Activated CD8-positive, alpha-beta T cell treated with anti-CD3 and anti-CD28 coated beads for 36 hours (primary cell): ENCODE results near the gene CD300LG. TPM values are rescaled to one million over a fixed set of nuclear protein-coding genes. Genes with fewer than 3 reads are reported as not detected.
"Not testable (repeated sequence)": the region's sequence is repeated elsewhere in the genome, so short reads cannot be mapped to it uniquely, and the experiment has no call there.

Source experiments
- ATAC-seq: fragments of 200-7000 bp; cut with Tn5 transposase; one replicate; pipeline ENCODE4 v1.10.0; 2021; ENCODE audit warnings: mild to moderate bottlenecking, moderate library complexity
- CTCF ChIA-PET: fragments of 350-600 bp; sonication (Branson Sonifier 250); formaldehyde crosslinking; loops from one replicate; lab custom pipeline; 2021; ENCODE audit warnings: antibody characterized with exemption; lab: Charles Lee
- POLR2A ChIA-PET: fragments of 350-600 bp; sonication (Branson Sonifier 250); formaldehyde crosslinking; loops from one replicate; lab custom pipeline; 2021; ENCODE audit warnings: antibody characterized with exemption; lab: Charles Lee
- DNase-seq: peaks from one replicate; pipeline ENCODE4 v3.0.0-alpha.2; 2020
- H3K27ac Mint-ChIP-seq: one replicate; pipeline ENCODE4 v1.8.0; 2021; ENCODE audit warnings: mild to moderate bottlenecking, mixed read lengths
- H3K27me3 Mint-ChIP-seq: one replicate; pipeline ENCODE4 v1.8.0; 2021; ENCODE audit warnings: mixed read lengths
- H3K36me3 Mint-ChIP-seq: one replicate; pipeline ENCODE4 v1.8.0; 2021; ENCODE audit warnings: low read depth, mixed read lengths
- H3K4me1 Mint-ChIP-seq: one replicate; pipeline ENCODE4 v1.8.0; 2021; ENCODE audit warnings: low read depth, mixed read lengths
- H3K4me3 Mint-ChIP-seq: one replicate; pipeline ENCODE4 v1.8.0; 2021; ENCODE audit warnings: mild to moderate bottlenecking, moderate library complexity, mixed read lengths
- H3K9me3 Mint-ChIP-seq: one replicate; pipeline ENCODE4 v1.8.0; 2021; ENCODE audit warnings: mixed read lengths
- CTCF ChIP-seq: fragments of 200-600 bp; IDR thresholded peaks from one replicate; pipeline ENCODE4 v1.8.0; 2022; ENCODE audit warnings: antibody characterized with exemption, mild to moderate bottlenecking
- intact Hi-C: fragments of 100-400 bp; cut with micrococcal nuclease; formaldehyde crosslinking; loops from one replicate; pipeline ENCODE4 v1.10.0; 2022
- total RNA-seq, 2 experiments: library from RNA; stranded (reverse); gene quantifications; one replicate each; pipeline ENCODE4 v1.2.3, GENCODE V29; 2021

CD300LG gene
- total RNA-seq, 2 experiments from 2014 or later: not detected

GRCh38 chr17:43864161-43864984 lies 17.4 kb downstream of the CD300LG start:
- no peak overlapping the region for H3K4me3 Mint-ChIP-seq
- ChIA-PET POLR2A (no interaction called here), CTCF (interaction anchor here (1.5 kb wide), 1 partner anchor 14 kb away, joined by 3 read pairs; no protein-coding TSS in a partner anchor)
- no peak overlapping the region for H3K27ac Mint-ChIP-seq
- no peak for DNase-seq
- no peaks in the 10 kb centered on the region for H3K36me3 Mint-ChIP-seq
- TF ChIP-seq CTCF: no peak
- no peaks in the 10 kb centered on the region for H3K4me1 Mint-ChIP-seq
- H3K9me3 Mint-ChIP-seq: no peaks in the 10 kb centered on the region
- peaks cover 10% of the 10 kb centered on the region for H3K27me3 Mint-ChIP-seq
- no peak for ATAC-seq
- intact Hi-C loops: no loop called here

GRCh38 chr17:43868226-43868994 lies 21.4 kb downstream of the CD300LG start:
- peaks cover 14% of the 10 kb centered on the region for H3K27me3 Mint-ChIP-seq
- no peak overlapping the region for H3K27ac Mint-ChIP-seq
- H3K9me3 Mint-ChIP-seq: no peaks in the 10 kb centered on the region
- no peak for DNase-seq
- no peaks in the 10 kb centered on the region for H3K36me3 Mint-ChIP-seq
- no peaks in the 10 kb centered on the region for H3K4me1 Mint-ChIP-seq
- ChIA-PET CTCF (interaction anchor here (0.8 to 3.2 kb wide), 5 partner anchors 10 to 175 kb away, joined by 3 to 16 read pairs (median 8); partner anchors contain the start of gene CD300LG), POLR2A (no interaction called here)
- intact Hi-C loops: no loop called here
- H3K4me3 Mint-ChIP-seq: no peak overlapping the region
- ATAC-seq: no peak
- TF ChIP-seq CTCF: no peak

GRCh38 chr17:43869031-43869430 lies 22.1 kb downstream of the CD300LG start:
- CTCF ChIA-PET: interaction anchor here (3.2 kb wide), 1 partner anchor 9 kb away, joined by 15 read pairs; no protein-coding TSS in a partner anchor
- intact Hi-C loops, POLR2A ChIA-PET, H3K36me3 Mint-ChIP-seq, H3K4me3 Mint-ChIP-seq, H3K27ac Mint-ChIP-seq, ATAC-seq, H3K9me3 Mint-ChIP-seq, H3K4me1 Mint-ChIP-seq, DNase-seq: not testable (repeated sequence)
- H3K27me3 Mint-ChIP-seq: peaks cover 15% of the 10 kb centered on the region

GRCh38 chr17:43871946-43872690 lies 25.1 kb downstream of the CD300LG start:
- ChIA-PET CTCF (interaction anchor here (1.0 kb wide), 1 partner anchor 26 kb away, joined by 3 read pairs; the partner anchor contains the start of gene CD300LG), POLR2A (no interaction called here)
- no peaks in the 10 kb centered on the region for H3K4me1 Mint-ChIP-seq
- DNase-seq (no peak), ATAC-seq (no peak)
- no peak overlapping the region for H3K27ac Mint-ChIP-seq
- H3K9me3 Mint-ChIP-seq: no peaks in the 10 kb centered on the region
- H3K36me3 Mint-ChIP-seq: no peaks in the 10 kb centered on the region
- peaks cover 15% of the 10 kb centered on the region for H3K27me3 Mint-ChIP-seq
- H3K4me3 Mint-ChIP-seq: no peak overlapping the region
- intact Hi-C loops: no loop called here
- TF ChIP-seq CTCF: no peak

- peak; percentile 21 for TF ChIP-seq CTCF
- intact Hi-C loops: no loop called here
Measured at GRCh38 chr17:43873091-43873490, 26.1 kb downstream of the CD300LG start.

More at GRCh38 chr17:43873091-43873490, 26.1 kb downstream of the CD300LG start:
- Mint-ChIP-seq H3K4me3 (no peak overlapping the region), H3K9me3 (no peaks in the 10 kb centered on the region), H3K27me3 (peaks cover 13% of the 10 kb centered on the region), H3K27ac (no peak overlapping the region), H3K36me3 (no peaks in the 10 kb centered on the region), H3K4me1 (no peaks in the 10 kb centered on the region)
- ATAC-seq (no peak), DNase-seq (no peak)
- POLR2A ChIA-PET: no interaction called here
- CTCF ChIA-PET: interaction anchor here (1.0 kb wide), 1 partner anchor 27 kb away, joined by 3 read pairs; the partner anchor contains the start of gene CD300LG
